Right lobe of liver (tissue), 4 donors: ENCODE results near the gene CHD9NB.

Experiments used
- POLR2A ChIP-seq: fragments of 450-650 bp; IDR thresholded peaks from one replicate; pipeline ENCODE4 v1.6.1; 2017; ENCODE audit warnings: antibody characterized with exemption, mild to moderate bottlenecking
- TF ChIP-seq, protein P1 (sequence below), 4 donors: fragments of 200-600 bp in 3 of 4; fragments of 450-650 bp in 1 of 4; IDR thresholded peaks; one replicate each; pipeline versions ENCODE4 v1.5.1 to v1.8.0; 2016 to 2022; ENCODE audit warnings: antibody characterized with exemption in 4 of 4, mild to moderate bottlenecking in 2 of 4
- donor health status: DM: no; HTN: no; CAD: no.
- donor health status: DM: no; HTN: no; CAD: no.
- donor health status: DM: no; HTN: yes; CAD: no.

DNA sequence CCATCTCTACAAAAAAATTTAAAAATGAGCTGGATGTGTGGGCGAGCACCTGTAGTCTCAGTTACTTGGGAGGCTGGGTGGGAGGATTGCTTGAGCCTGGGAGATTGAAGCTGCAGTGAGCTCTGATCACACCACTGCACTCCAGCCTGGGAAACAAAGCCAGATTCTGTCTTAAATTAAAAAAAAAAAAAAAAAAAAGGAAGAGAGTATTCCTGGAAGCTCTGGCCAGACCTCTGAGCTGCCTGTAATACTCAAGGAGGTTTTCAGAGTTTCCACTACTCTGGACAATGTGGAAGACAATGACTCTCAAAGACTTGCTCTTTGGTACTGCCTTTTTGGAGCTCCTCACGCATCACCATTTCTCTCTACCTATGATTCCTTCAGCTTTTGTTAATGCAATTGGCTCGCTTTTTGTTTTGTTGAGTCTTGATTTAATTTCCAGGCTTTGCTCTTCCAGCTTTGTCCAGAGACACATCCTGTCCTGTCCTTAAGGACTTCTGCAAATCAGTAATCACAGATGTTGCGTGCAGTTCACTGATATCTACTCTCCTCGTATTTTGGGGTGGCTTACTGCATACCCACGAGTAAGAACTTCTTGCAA lies 12.9 kb upstream of the CHD9NB start:
- TF ChIP-seq, protein P1, sequence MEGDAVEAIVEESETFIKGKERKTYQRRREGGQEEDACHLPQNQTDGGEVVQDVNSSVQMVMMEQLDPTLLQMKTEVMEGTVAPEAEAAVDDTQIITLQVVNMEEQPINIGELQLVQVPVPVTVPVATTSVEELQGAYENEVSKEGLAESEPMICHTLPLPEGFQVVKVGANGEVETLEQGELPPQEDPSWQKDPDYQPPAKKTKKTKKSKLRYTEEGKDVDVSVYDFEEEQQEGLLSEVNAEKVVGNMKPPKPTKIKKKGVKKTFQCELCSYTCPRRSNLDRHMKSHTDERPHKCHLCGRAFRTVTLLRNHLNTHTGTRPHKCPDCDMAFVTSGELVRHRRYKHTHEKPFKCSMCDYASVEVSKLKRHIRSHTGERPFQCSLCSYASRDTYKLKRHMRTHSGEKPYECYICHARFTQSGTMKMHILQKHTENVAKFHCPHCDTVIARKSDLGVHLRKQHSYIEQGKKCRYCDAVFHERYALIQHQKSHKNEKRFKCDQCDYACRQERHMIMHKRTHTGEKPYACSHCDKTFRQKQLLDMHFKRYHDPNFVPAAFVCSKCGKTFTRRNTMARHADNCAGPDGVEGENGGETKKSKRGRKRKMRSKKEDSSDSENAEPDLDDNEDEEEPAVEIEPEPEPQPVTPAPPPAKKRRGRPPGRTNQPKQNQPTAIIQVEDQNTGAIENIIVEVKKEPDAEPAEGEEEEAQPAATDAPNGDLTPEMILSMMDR (IDR thresholded peaks at IDR 0.05) = no peak
- TF ChIP-seq POLR2A = no peak
